Fibroblast of lung (primary cell): ENCODE data around the gene NTMT1.

ENCODE experiments used
- CTCF ChIP-seq, 2 donors: IDR thresholded peaks in 1 of 2; conservative IDR thresholded peaks in 1 of 2; 1 replicate in 1 of 2; 2 replicates in 1 of 2; pipeline ENCODE4 v1.5.1; 2011 to 2012; ENCODE audit warnings: low read length in 2 of 2, control low read depth in 1 of 2, inconsistent platforms in 1 of 2, low read depth in 1 of 2, mild to moderate bottlenecking in 1 of 2
- EZH2 ChIP-seq: IDR thresholded peaks from 2 replicates; pipeline ENCODE4 v1.5.1; 2012; ENCODE audit warnings: low read length, control low read depth, mild to moderate bottlenecking; ENCODE audit errors: missing control alignments

GRCh38 chr9:129628709-129629108 lies 2.7 kb downstream of the NTMT1 start:
- TF ChIP-seq CTCF (conservative IDR thresholded peaks at IDR 0.05 in 1 of 2, IDR thresholded peaks at IDR 0.05 in 1 of 2; ENCODE audit: low read depth in 1 of 2, low read length in 2 of 2): no peak
- TF ChIP-seq EZH2: no peak
